Kidney (tissue), 14 donors: Measurements from ENCODE around the gene PFKFB3. TPM values are rescaled to one million over a fixed set of nuclear protein-coding genes. Genes with fewer than 3 reads are reported as not detected.

Experiments used
- DNase-seq, 5 donors: peaks; one replicate each; pipeline ENCODE4 v3.0.0-alpha.2; 2013 to 2020
- FAIRE-seq: peaks from 2 replicates; lab custom pipeline; 2012; peaks lifted over from hg19 to GRCh38; lab: Jason Lieb, UNC
- H3K27ac ChIP-seq, 2 donors: one replicate each; pipeline ENCODE4 v1.7.0; 2013; ENCODE audit warnings: low read depth in 2 of 2, low read length in 2 of 2, inconsistent platforms in 1 of 2
- H3K27me3 ChIP-seq: one replicate; pipeline ENCODE4 v1.7.1; 2013; ENCODE audit warnings: low read length, inconsistent platforms; ENCODE audit not compliant: control insufficient read depth, insufficient read depth
- H3K36me3 ChIP-seq, 3 donors: one replicate each; pipeline versions ENCODE4 v1.7.0 to v1.7.1; 2013; ENCODE audit warnings: low read length in 3 of 3, control low read depth in 1 of 3, inconsistent platforms in 1 of 3; ENCODE audit not compliant: insufficient read depth in 3 of 3, control insufficient read depth in 2 of 3
- H3K4me1 ChIP-seq, 3 donors: one replicate each; pipeline versions ENCODE4 v1.7.0 to v1.7.1; 2013; ENCODE audit warnings: low read length in 3 of 3, inconsistent platforms in 1 of 3, low read depth in 1 of 3; ENCODE audit not compliant: control insufficient read depth in 2 of 3, insufficient read depth in 2 of 3
- H3K4me3 ChIP-seq, 3 donors: one replicate each; pipeline versions ENCODE4 v1.7.0 to v1.8.1; 2013; ENCODE audit warnings: low read length in 3 of 3, control low read depth in 1 of 3, inconsistent platforms in 1 of 3
- H3K9ac ChIP-seq, 3 donors: one replicate each; pipeline versions ENCODE4 v1.7.0 to v1.7.1; 2013; ENCODE audit warnings: low read length in 3 of 3, control low read depth in 1 of 3, inconsistent platforms in 1 of 3
- H3K9me3 ChIP-seq, 3 donors: one replicate each; pipeline versions ENCODE4 v1.7.0 to v1.7.1; 2013; ENCODE audit warnings: low read length in 3 of 3, control low read depth in 1 of 3, inconsistent platforms in 1 of 3; ENCODE audit not compliant: control insufficient read depth in 2 of 3, insufficient read depth in 1 of 3
- CTCF ChIP-seq: IDR thresholded peaks from 3 replicates; pipeline ENCODE4 v1.5.1; 2012; ENCODE audit warnings: mild to moderate bottlenecking, moderate library complexity, borderline replicate concordance; ENCODE audit not compliant: insufficient read depth; ENCODE audit errors: extremely low read depth
- intact Hi-C: fragments of 100-400 bp; cut with DNase I; formaldehyde crosslinking; loops from one replicate; pipeline ENCODE4 v1.11.1; 2022
- polyA plus RNA-seq: library from polyadenylated mRNA; stranded (reverse); fragments of 350-450 nt; fragmentation: Illumina TruSeq; extraction: RNeasy Lipid Tissue Mini Kit (QIAGEN cat#74804); gene quantifications from one replicate; pipeline ENCODE4 v1.2.3, GENCODE V29; 2014; ENCODE audit warnings: low read depth, low replicate concordance; ENCODE audit not compliant: insufficient read depth
- total RNA-seq: library from RNA; stranded (reverse); fragmentation: NEBNext Ultra II Directional; extraction: Animal tissue kit (Norgen Biotek cat#: 25700); gene quantifications from one replicate; pipeline ENCODE4 v1.2.1, GENCODE V29; 2021
- donor health status: control.
- donor health status: control.
- donor health status: control.
- donor health status: control.
- donor health status: control.
- donor health status: DM: yes; HTN: yes; CAD: no.
- donor health status: Normal renal cell carcinoma (clear cell type).

The PFKFB3 gene
- total and polyA plus RNA-seq, 2 donors from 2014 or later, result 34.9 to 141 TPM

GRCh38 chr10:6231730-6232129, 29.0 kb downstream of the PFKFB3 start:
- FAIRE-seq (no peak), DNase-seq (peak in 1 of 5 donors; percentile 72)
- H3K4me3 ChIP-seq, result no peak overlapping the region
- H3K27me3 ChIP-seq, result no peaks in the 10 kb centered on the region
- intact Hi-C loops, result no loop called here
- peaks cover 0 to 3% (median 0%) of the 10 kb centered on the region in 3 donors for H3K4me1 ChIP-seq
- no peaks in the 10 kb centered on the region for H3K9me3 ChIP-seq
- no peak overlapping the region for H3K9ac ChIP-seq
- TF ChIP-seq CTCF, result no peak
- peaks cover 0 to 12% (median 7%) of the 10 kb centered on the region in 3 donors for H3K36me3 ChIP-seq
- no peak overlapping the region for H3K27ac ChIP-seq

- TF ChIP-seq CTCF, result no peak
- DNase-seq (peak in 1 of 5 donors; percentile 42), FAIRE-seq (no peak)
- H3K9me3 ChIP-seq, result no peaks in the 10 kb centered on the region
- peaks cover 0 to 12% (median 7%) of the 10 kb centered on the region in 3 donors for H3K36me3 ChIP-seq
- no peak overlapping the region for H3K4me3 ChIP-seq
- no peaks in the 10 kb centered on the region for H3K27me3 ChIP-seq
- H3K4me1 ChIP-seq, result peaks cover 0 to 3% (median 0%) of the 10 kb centered on the region in 3 donors
- H3K9ac ChIP-seq, result no peak overlapping the region
- no peak overlapping the region for H3K27ac ChIP-seq
- intact Hi-C loops, result no loop called here
Measured at GRCh38 chr10:6232225-6232807, 29.6 kb downstream of the PFKFB3 start.

GRCh38 chr10:6232846-6233724, 30.4 kb downstream of the PFKFB3 start:
- Histone ChIP-seq H3K4me1 (no peaks in the 10 kb centered on the region), H3K27ac (no peak overlapping the region), H3K27me3 (no peaks in the 10 kb centered on the region), H3K4me3 (no peak overlapping the region), H3K9me3 (no peaks in the 10 kb centered on the region), H3K36me3 (peaks cover 0 to 12% (median 7%) of the 10 kb centered on the region in 3 donors), H3K9ac (no peak overlapping the region)
- no peak for FAIRE-seq
- no peak for TF ChIP-seq CTCF
- peak in 1 of 5 donors; percentile 65 for DNase-seq
- intact Hi-C loops, result no loop called here
